Transverse colon (tissue), 4 donors: ENCODE results near the gene C22orf15. TPM values are rescaled to one million over a fixed set of nuclear protein-coding genes. Genes with fewer than 3 reads are reported as not detected.
A peak's percentile ranks its signal among the peaks of the same experiment; 100 is the strongest.

Source experiments
- DNase-seq: peaks from one replicate; pipeline ENCODE4 v3.0.0-alpha.2; 2019
- H3K27ac ChIP-seq, 4 donors: fragments of 200-600 bp; sonication (generic); 2 replicates each; pipeline ENCODE4 v1.5.1; 2016 to 2018; ENCODE audit warnings: inconsistent platforms in 4 of 4
- H3K27me3 ChIP-seq: fragments of 200-600 bp; sonication (generic); 2 replicates; pipeline ENCODE4 v1.5.1; 2017; ENCODE audit warnings: inconsistent platforms
- H3K36me3 ChIP-seq, 4 donors: fragments of 200-600 bp; sonication (generic); 2 replicates each; pipeline ENCODE4 v1.5.1; 2017 to 2019; ENCODE audit warnings: inconsistent platforms in 4 of 4
- H3K4me1 ChIP-seq, 4 donors: fragments of 200-600 bp; sonication (generic); 2 replicates each; pipeline ENCODE4 v1.5.1; 2017 to 2020; ENCODE audit warnings: inconsistent platforms in 4 of 4
- H3K4me3 ChIP-seq, 4 donors: fragments of 200-600 bp; sonication (generic); 1 replicate in 1 of 4; 2 replicates in 3 of 4; pipeline versions ENCODE4 v1.5.1 to v1.6.1; 2017 to 2019; ENCODE audit warnings: inconsistent platforms in 4 of 4
- H3K9me3 ChIP-seq, 2 donors: fragments of 200-600 bp; sonication (generic); 2 replicates each; pipeline ENCODE4 v1.5.1; 2017 to 2019; ENCODE audit warnings: inconsistent platforms in 2 of 2
- EP300 ChIP-seq: sonication (generic); formaldehyde crosslinking; IDR thresholded peaks from one replicate; pipeline ENCODE4 v1.6.1; 2017; ENCODE audit warnings: antibody characterized with exemption, low read depth
- POLR2A ChIP-seq: fragments of 450-650 bp; IDR thresholded peaks from one replicate; pipeline ENCODE4 v1.6.1; 2016; ENCODE audit warnings: antibody characterized with exemption, mild to moderate bottlenecking, moderate library complexity
- POLR2AphosphoS5 ChIP-seq, 3 donors: sonication (generic); formaldehyde crosslinking; IDR thresholded peaks; one replicate each; pipeline ENCODE4 v1.6.1; 2016; ENCODE audit warnings: antibody characterized with exemption in 3 of 3
- WGBS, 2 donors: methylation state at CpG; one replicate each; pipeline ENCODE4 v1.1.5; 2018; ENCODE audit warnings: low coverage in 1 of 2; 5-methylcytosine and 5-hydroxymethylcytosine counted together
- in situ Hi-C, 4 donors: fragments of 200-750 bp; cut with MboI; loops; one replicate each; pipeline versions ENCODE4 v1.15.0 to v1.15.1; 2017; ENCODE audit warnings: low sequenced_read_pairs in 3 of 4, low pct_ligation_motif_present in 1 of 4, low pct_unique_long_range_greater_than_20kb in 1 of 4
- intact Hi-C: fragments of 100-400 bp; cut with DNase I; formaldehyde crosslinking; loops from one replicate; pipeline ENCODE4 v1.15.1; 2023; ENCODE audit warnings: low total_unique reads
- total RNA-seq, 4 donors: library from RNA; depleted of rRNA; stranded (reverse); fragments of >200 nt; gene quantifications; one replicate each; pipeline ENCODE4 v1.1.0, GENCODE V29; 2016
- TF ChIP-seq, protein P1 (sequence below), 5 experiments: fragments of 200-600 bp in 3 of 5; fragments of 450-650 bp in 2 of 5; sonication (generic) in 3 of 5; IDR thresholded peaks; 1 replicate in 2 of 5; 2 replicates in 3 of 5; pipeline ENCODE4 v1.5.1; 2016 to 2017; ENCODE audit warnings: antibody characterized with exemption in 5 of 5, inconsistent platforms in 3 of 5, mild to moderate bottlenecking in 2 of 5, moderate library complexity in 1 of 5

Gene C22orf15
- total RNA-seq, 4 donors from 2014 or later: not detected

DNA sequence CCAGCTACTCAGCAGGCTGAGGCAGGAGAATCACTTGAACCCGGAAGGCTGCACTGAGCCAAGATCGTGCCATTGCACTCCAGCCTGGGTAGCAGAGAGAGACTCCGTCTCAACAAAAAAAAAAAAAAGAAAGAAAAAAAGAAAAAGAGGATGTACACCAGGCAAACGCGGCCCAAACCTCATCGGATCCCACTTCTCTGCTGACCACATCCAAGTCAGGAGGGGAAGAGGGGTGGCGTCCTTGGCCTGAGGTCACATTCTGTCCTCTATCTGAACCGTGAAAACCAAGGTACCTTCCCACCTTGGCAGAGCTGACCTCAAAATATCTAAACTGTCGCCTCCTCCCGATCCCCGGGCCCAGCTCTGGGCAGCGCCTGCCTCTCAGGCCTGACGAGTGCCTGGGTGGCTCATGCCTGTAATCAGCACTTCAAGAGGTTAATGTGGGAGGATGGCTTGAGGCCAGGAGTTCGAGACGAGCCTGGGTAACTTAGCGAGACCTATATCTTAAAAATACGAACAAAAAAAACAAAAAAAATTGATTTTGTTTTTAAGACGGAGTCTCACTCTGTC is 46.9 kb upstream of the C22orf15 start:
- H3K4me1 ChIP-seq: peaks cover 9 to 19% (median 12%) of the 10 kb centered on the region in 4 donors
- no peak overlapping the region for H3K27ac ChIP-seq
- H3K36me3 ChIP-seq: peaks cover 0 to 15% (median 3%) of the 10 kb centered on the region in 4 donors
- 69 to 75% methylated on average over 8 to 18 of the region's 18 CpGs for WGBS, 2 donors
- in situ Hi-C loops: no loop called here
- intact Hi-C loops: no loop called here
- no peak for TF ChIP-seq POLR2AphosphoS5 (IDR thresholded peaks at IDR 0.05)
- no peak for TF ChIP-seq EP300
- H3K27me3 ChIP-seq: no peaks in the 10 kb centered on the region
- no peaks in the 10 kb centered on the region for H3K9me3 ChIP-seq
- peak overlapping the region in 3 of 4 donors; percentile 64 to 97 (median 87) for H3K4me3 ChIP-seq
- no peak for DNase-seq

GRCh38 chr22:23716811-23717801 is 45.7 kb upstream of the C22orf15 start:
- peak overlapping the region; percentile 77 to 88 (median 82) for H3K27ac ChIP-seq
- no peaks in the 10 kb centered on the region for H3K27me3 ChIP-seq
- in situ Hi-C loops: no loop called here
- TF ChIP-seq, protein P1, sequence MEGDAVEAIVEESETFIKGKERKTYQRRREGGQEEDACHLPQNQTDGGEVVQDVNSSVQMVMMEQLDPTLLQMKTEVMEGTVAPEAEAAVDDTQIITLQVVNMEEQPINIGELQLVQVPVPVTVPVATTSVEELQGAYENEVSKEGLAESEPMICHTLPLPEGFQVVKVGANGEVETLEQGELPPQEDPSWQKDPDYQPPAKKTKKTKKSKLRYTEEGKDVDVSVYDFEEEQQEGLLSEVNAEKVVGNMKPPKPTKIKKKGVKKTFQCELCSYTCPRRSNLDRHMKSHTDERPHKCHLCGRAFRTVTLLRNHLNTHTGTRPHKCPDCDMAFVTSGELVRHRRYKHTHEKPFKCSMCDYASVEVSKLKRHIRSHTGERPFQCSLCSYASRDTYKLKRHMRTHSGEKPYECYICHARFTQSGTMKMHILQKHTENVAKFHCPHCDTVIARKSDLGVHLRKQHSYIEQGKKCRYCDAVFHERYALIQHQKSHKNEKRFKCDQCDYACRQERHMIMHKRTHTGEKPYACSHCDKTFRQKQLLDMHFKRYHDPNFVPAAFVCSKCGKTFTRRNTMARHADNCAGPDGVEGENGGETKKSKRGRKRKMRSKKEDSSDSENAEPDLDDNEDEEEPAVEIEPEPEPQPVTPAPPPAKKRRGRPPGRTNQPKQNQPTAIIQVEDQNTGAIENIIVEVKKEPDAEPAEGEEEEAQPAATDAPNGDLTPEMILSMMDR (IDR thresholded peaks at IDR 0.05): no peak
- TF ChIP-seq POLR2AphosphoS5 (IDR thresholded peaks at IDR 0.05) (peak; percentile 92 to 97 (median 95)), POLR2A (peak; percentile 84), EP300 (no peak)
- DNase-seq: peak; percentile 88
- no peaks in the 10 kb centered on the region for H3K9me3 ChIP-seq
- H3K4me1 ChIP-seq: peaks cover 9 to 19% (median 12%) of the 10 kb centered on the region in 4 donors
- H3K36me3 ChIP-seq: peaks cover 0 to 7% (median 3%) of the 10 kb centered on the region in 4 donors
- WGBS, 2 donors: 5% methylated on average over 59 of the region's 84 CpGs; no CpG with 5 or more reads in 1 of the 2 donors
- intact Hi-C loops: no loop called here
- peak overlapping the region; percentile 64 to 97 (median 85) for H3K4me3 ChIP-seq

DNA sequence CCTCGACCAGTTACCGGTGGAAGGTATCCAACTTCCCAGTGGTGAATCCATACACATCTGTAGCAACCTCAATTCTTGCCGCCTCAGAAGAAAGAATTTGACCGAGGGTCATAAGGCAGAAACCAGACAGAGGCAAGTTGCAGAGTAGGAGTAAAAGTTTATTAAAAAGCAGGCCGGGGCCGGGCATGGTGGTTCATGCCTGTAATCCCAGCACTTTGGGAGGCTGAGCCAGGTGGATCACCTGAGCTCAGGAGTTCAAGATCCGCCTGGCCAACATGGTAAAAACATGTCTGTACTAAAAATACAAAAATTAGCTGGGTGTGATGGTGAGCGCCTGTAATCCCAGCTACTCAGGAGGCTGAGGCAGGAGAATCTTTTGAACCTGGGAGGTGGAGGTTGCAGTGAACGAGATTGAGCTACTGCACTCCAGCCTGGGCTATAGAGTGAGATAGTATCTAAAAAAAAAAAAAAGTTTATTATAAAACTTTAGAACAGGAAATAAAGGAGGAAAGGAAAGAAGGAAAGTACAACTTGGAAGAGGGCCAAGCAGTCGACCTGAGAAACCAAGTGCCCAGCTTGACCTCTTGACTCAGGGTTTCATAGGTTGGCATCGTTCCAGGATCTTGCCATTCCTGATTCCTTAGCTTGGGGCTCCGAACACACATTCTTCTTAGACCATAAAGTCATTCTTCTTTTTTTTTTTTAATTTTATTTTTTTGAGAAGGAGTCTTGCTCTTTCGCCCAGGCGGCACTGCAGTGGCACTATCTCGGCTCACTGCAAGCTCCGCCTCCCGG is 44.2 kb upstream of the C22orf15 start:
- 78 to 85% methylated on average over 3 to 17 of the region's 17 CpGs for WGBS, 2 donors
- no peak for DNase-seq
- H3K4me3 ChIP-seq: no peak overlapping the region

DNA sequence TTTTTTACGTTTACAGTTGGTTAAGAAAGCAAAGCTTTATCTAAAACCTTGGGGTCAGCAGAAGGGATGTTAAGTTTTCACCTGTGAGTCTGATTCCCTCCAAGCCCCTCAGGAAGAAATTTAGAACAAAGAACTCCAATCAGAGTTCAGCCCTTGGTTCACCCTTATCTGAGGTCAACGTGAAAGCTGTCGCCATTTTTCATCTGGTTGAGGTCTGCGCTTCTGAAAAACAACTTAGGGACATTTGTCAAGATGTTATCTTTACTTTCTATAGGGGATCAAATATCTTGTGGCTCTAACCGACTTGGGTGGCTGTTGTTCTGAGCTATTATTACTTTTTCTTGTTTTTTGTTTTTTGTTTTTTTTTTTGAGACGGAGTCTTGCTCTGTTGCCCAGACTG is 41.9 kb upstream of the C22orf15 start:
- intact Hi-C loops: no loop called here
- TF ChIP-seq, protein P1 (IDR thresholded peaks at IDR 0.05): no peak
- TF ChIP-seq POLR2AphosphoS5 (IDR thresholded peaks at IDR 0.05) (no peak), POLR2A (no peak), EP300 (no peak)
- Histone ChIP-seq H3K36me3 (no peaks in the 10 kb centered on the region), H3K4me1 (peaks cover 5 to 13% (median 11%) of the 10 kb centered on the region in 4 donors), H3K27ac (no peak overlapping the region), H3K27me3 (no peaks in the 10 kb centered on the region), H3K9me3 (no peaks in the 10 kb centered on the region), H3K4me3 (no peak overlapping the region)
- DNase-seq: no peak
- 83% methylated on average over 6 of the region's 6 CpGs for WGBS, 2 donors
- in situ Hi-C loops: no loop called here

More for the DNA sequence above, 44.2 kb upstream of the C22orf15 start:
- no peaks in the 10 kb centered on the region for H3K36me3 ChIP-seq
- no peaks in the 10 kb centered on the region for H3K27me3 ChIP-seq
- H3K9me3 ChIP-seq: no peaks in the 10 kb centered on the region
- H3K4me1 ChIP-seq: peaks cover 9 to 19% (median 12%) of the 10 kb centered on the region in 4 donors
- TF ChIP-seq POLR2A (no peak), POLR2AphosphoS5 (IDR thresholded peaks at IDR 0.05) (no peak), EP300 (no peak)
- TF ChIP-seq, protein P1 (IDR thresholded peaks at IDR 0.05): no peak
- in situ Hi-C loops: no loop called here
- no peak overlapping the region for H3K27ac ChIP-seq
- intact Hi-C loops: no loop called here
